HepG2 (cell line): ENCODE results near the gene TTC6. TPM values are rescaled to one million over a fixed set of nuclear protein-coding genes. Genes with fewer than 3 reads are reported as not detected.

Experiments
- AHR ChIP-seq: IDR thresholded peaks from 2 replicates; pipeline ENCODE4 v1.6.1; 2018; ENCODE audit warnings: missing genetic modification reagents, missing compliant biosample characterization
- FOXM1 ChIP-seq: sonication (generic); formaldehyde crosslinking; IDR thresholded peaks from 2 replicates; pipeline ENCODE4 v1.5.0; 2020; ENCODE audit warnings: missing genetic modification reagents
- GPN1 ChIP-seq: sonication (generic); formaldehyde crosslinking; IDR thresholded peaks from 2 replicates; pipeline ENCODE4 v1.5.1; 2020; ENCODE audit warnings: missing genetic modification reagents, borderline replicate concordance
- HBP1 ChIP-seq: IDR thresholded peaks from 2 replicates; pipeline ENCODE4 v1.6.1; 2016; ENCODE audit warnings: low read depth, control low read depth
- HMGXB4 ChIP-seq, 2 experiments: sonication (generic) in 1 of 2; formaldehyde crosslinking in 1 of 2; IDR thresholded peaks; 2 replicates each; pipeline versions ENCODE4 v1.4.0 to v1.6.1; 2018 to 2020; ENCODE audit warnings: missing genetic modification reagents in 2 of 2, borderline replicate concordance in 1 of 2, low read depth in 1 of 2, mild to moderate bottlenecking in 1 of 2, missing biosample characterization in 1 of 2
- MAZ ChIP-seq, 2 experiments: sonication (generic) in 1 of 2; formaldehyde crosslinking in 1 of 2; IDR thresholded peaks; 2 replicates each; pipeline versions ENCODE4 v1.5.0 to v1.6.1; 2012 to 2020; ENCODE audit warnings: low read depth in 2 of 2, mild to moderate bottlenecking in 2 of 2, borderline replicate concordance in 1 of 2, improper control_type of control experiment in 1 of 2, low read length in 1 of 2, missing genetic modification reagents in 1 of 2, moderate library complexity in 1 of 2
- MIER3 ChIP-seq: IDR thresholded peaks from 2 replicates; pipeline ENCODE4 v1.6.1; 2016; ENCODE audit warnings: missing compliant biosample characterization, borderline replicate concordance
- NFATC3 ChIP-seq: sonication (generic); formaldehyde crosslinking; IDR thresholded peaks from 2 replicates; pipeline ENCODE4 v1.5.1; 2020; ENCODE audit warnings: mild to moderate bottlenecking, missing genetic modification reagents
- NONO ChIP-seq, 2 experiments: fragments of 450-650 bp in 1 of 2; sonication (generic) in 1 of 2; formaldehyde crosslinking in 1 of 2; IDR thresholded peaks in 1 of 2; conservative IDR thresholded peaks in 1 of 2; 2 replicates each; pipeline versions ENCODE4 v1.6.1 to v1.8.0; 2017 to 2022; ENCODE audit warnings: mild to moderate bottlenecking in 1 of 2, missing genetic modification reagents in 1 of 2, moderate library complexity in 1 of 2
- POGK ChIP-seq: sonication (generic); formaldehyde crosslinking; conservative IDR thresholded peaks from 2 replicates; pipeline ENCODE4 v1.8.0; 2022; ENCODE audit warnings: mild to moderate bottlenecking, moderate library complexity, missing genetic modification reagents
- RFX3 ChIP-seq: IDR thresholded peaks from 2 replicates; pipeline ENCODE4 v1.6.1; 2016; ENCODE audit warnings: missing biosample characterization, missing genetic modification reagents
- SRY ChIP-seq: sonication (generic); formaldehyde crosslinking; IDR thresholded peaks from 2 replicates; pipeline ENCODE4 v1.8.0; 2022; ENCODE audit warnings: mild to moderate bottlenecking, missing genetic modification reagents
- TEAD2 ChIP-seq: sonication (generic); formaldehyde crosslinking; IDR thresholded peaks from 2 replicates; pipeline ENCODE4 v1.9.0; 2021; ENCODE audit warnings: missing genetic modification reagents
- ZBTB39 ChIP-seq: sonication (generic); formaldehyde crosslinking; IDR thresholded peaks from 2 replicates; pipeline ENCODE4 v1.5.0; 2020; ENCODE audit warnings: missing genetic modification reagents
- ZBTB42 ChIP-seq: sonication (generic); formaldehyde crosslinking; IDR thresholded peaks from 2 replicates; pipeline ENCODE4 v1.5.0; 2020; ENCODE audit warnings: mild to moderate bottlenecking, missing genetic modification reagents
- ZNF17 ChIP-seq: sonication (generic); formaldehyde crosslinking; IDR thresholded peaks from 2 replicates; pipeline ENCODE4 v1.5.0; 2020; ENCODE audit warnings: mild to moderate bottlenecking, missing genetic modification reagents
- ZNF274 ChIP-seq: sonication (generic); formaldehyde crosslinking; IDR thresholded peaks from 2 replicates; pipeline ENCODE4 v1.5.1; 2020; ENCODE audit warnings: mild to moderate bottlenecking, missing genetic modification reagents
- ZNF549 ChIP-seq: sonication (generic); formaldehyde crosslinking; IDR thresholded peaks from 2 replicates; pipeline ENCODE4 v1.5.0; 2020; ENCODE audit warnings: missing genetic modification reagents
- ZNF678 ChIP-seq: sonication (generic); formaldehyde crosslinking; IDR thresholded peaks from 2 replicates; pipeline ENCODE4 v1.4.0; 2020; ENCODE audit warnings: mild to moderate bottlenecking, missing genetic modification reagents
- ZNF747 ChIP-seq: sonication (generic); formaldehyde crosslinking; IDR thresholded peaks from 2 replicates; pipeline ENCODE4 v1.8.1; 2023; ENCODE audit warnings: missing genetic modification reagents, mild to moderate bottlenecking, borderline replicate concordance
- ZNF790 ChIP-seq: sonication (generic); formaldehyde crosslinking; IDR thresholded peaks from 2 replicates; pipeline ENCODE4 v1.8.0; 2022; ENCODE audit warnings: missing genetic modification reagents, mild to moderate bottlenecking, borderline replicate concordance
- polyA plus RNA-seq, 8 experiments: library from polyadenylated mRNA; depleted of rRNA in 3 of 8; stranded (reverse) in 7 of 8; unstranded in 1 of 8; fragments of >200 nt; fragmentation: Illumina TruSeq in 4 of 8; extraction: Trizol in 4 of 8; gene quantifications; 2 replicates each; pipeline versions ENCODE4 v1.2.1 to v1.2.3, GENCODE V29; 2011 to 2016; ENCODE audit warnings: low read depth in 4 of 8, missing spikeins in 1 of 8, mixed read lengths in 1 of 8; ENCODE audit not compliant: insufficient read depth in 1 of 8
- total RNA-seq, 5 experiments: library from RNA; depleted of rRNA; stranded (reverse); fragments of >200 nt; fragmentation: Illumina TruSeq; extraction: Trizol; gene quantifications; 2 replicates each; pipeline ENCODE4 v1.2.3, GENCODE V29; 2016; ENCODE audit warnings: low read depth in 1 of 5

The TTC6 gene
- total and polyA plus RNA-seq, 2 of the 13 experiments (the other 11 are each of a cell fraction or from before 2014, with no cell fraction given): 9.3 to 27.4 TPM

GRCh38 chr14:37585971-37586796 lies 9.2 kb upstream of the TTC6 start (continued):
- TF ChIP-seq TEAD2 (no peak), MAZ (IDR thresholded peaks at IDR 0.05; ENCODE audit: borderline replicate concordance, low read depth, low read length) (no peak), MAZ (CRISPR knock-in tag; IDR thresholded peaks at IDR 0.05; ENCODE audit: low read depth) (no peak), NONO (IDR thresholded peaks at IDR 0.05) (no peak), NONO (CRISPR knock-in tag; conservative IDR thresholded peaks at IDR 0.05) (no peak), ZNF678 (CRISPR knock-in tag) (no peak), SRY (CRISPR knock-in tag) (no peak), MIER3 (CRISPR knock-in tag) (no peak), ZNF274 (CRISPR knock-in tag) (no peak), HMGXB4 (CRISPR knock-in tag; IDR thresholded peaks at IDR 0.05; ENCODE audit: borderline replicate concordance in 1 of 2, low read depth in 1 of 2) (0 out of 4 replicates have a peak, but pooled peaks of 1 of the 2 experiments have one; percentile 26), ZNF790 (no peak), POGK (CRISPR knock-in tag) (no peak), ZNF549 (CRISPR knock-in tag) (no peak), ZNF747 (CRISPR knock-in tag) (no peak), ZBTB42 (no peak), NFATC3 (CRISPR knock-in tag) (no peak; the same call in 1 of the 2 replicates), RFX3 (CRISPR knock-in tag) (no peak), AHR (CRISPR knock-in tag) (no peak), HBP1 (CRISPR knock-in tag) (no peak), FOXM1 (no peak), GPN1 (no peak), ZBTB39 (no peak), ZNF17 (CRISPR knock-in tag) (no peak)
